Glutamatergic neuron (in vitro differentiated cells): ENCODE data around the gene MBP. TPM values are rescaled to one million over a fixed set of nuclear protein-coding genes. Genes with fewer than 3 reads are reported as not detected.
A peak's percentile ranks its signal among the peaks of the same experiment; 100 is the strongest.

Source experiments
- DNase-seq: peaks from one replicate; pipeline ENCODE4 v3.0.0; 2022
- H3K27ac Mint-ChIP-seq: one replicate; pipeline ENCODE4 v1.8.0; 2020; ENCODE audit warnings: mild to moderate bottlenecking, mixed read lengths, inconsistent platforms; ENCODE audit not compliant: unreplicated experiment
- H3K27me3 Mint-ChIP-seq: one replicate; pipeline ENCODE4 v1.8.0; 2020; ENCODE audit warnings: mild to moderate bottlenecking, moderate library complexity, mixed read lengths, inconsistent platforms; ENCODE audit not compliant: unreplicated experiment
- H3K36me3 Mint-ChIP-seq: one replicate; pipeline ENCODE4 v1.8.0; 2020; ENCODE audit warnings: mild to moderate bottlenecking, mixed read lengths, inconsistent platforms; ENCODE audit not compliant: unreplicated experiment
- H3K4me1 Mint-ChIP-seq: one replicate; pipeline ENCODE4 v1.8.0; 2020; ENCODE audit warnings: mild to moderate bottlenecking, low read depth, mixed read lengths, inconsistent platforms; ENCODE audit not compliant: unreplicated experiment
- H3K4me3 Mint-ChIP-seq: one replicate; pipeline ENCODE4 v1.8.0; 2020; ENCODE audit warnings: mild to moderate bottlenecking, mixed read lengths, inconsistent platforms; ENCODE audit not compliant: unreplicated experiment
- H3K9me3 Mint-ChIP-seq: one replicate; pipeline ENCODE4 v1.8.0; 2020; ENCODE audit warnings: mild to moderate bottlenecking, moderate library complexity, mixed read lengths, inconsistent platforms; ENCODE audit not compliant: unreplicated experiment
- CTCF ChIP-seq: fragments of 200-600 bp; sonication (generic); IDR thresholded peaks from one replicate; pipeline ENCODE4 v1.5.0; 2021; ENCODE audit not compliant: partially characterized antibody, unreplicated experiment
- total RNA-seq: library from RNA; stranded (reverse); fragmentation: NEBNext Ultra II Directional; extraction: Animal tissue kit (Norgen Biotek cat#: 25700); gene quantifications from one replicate; pipeline ENCODE4 v1.2.1, GENCODE V29; 2021; ENCODE audit not compliant: unreplicated experiment

MBP gene
- total RNA-seq, 1 donor from 2014 or later = 82.6 TPM

DNA sequence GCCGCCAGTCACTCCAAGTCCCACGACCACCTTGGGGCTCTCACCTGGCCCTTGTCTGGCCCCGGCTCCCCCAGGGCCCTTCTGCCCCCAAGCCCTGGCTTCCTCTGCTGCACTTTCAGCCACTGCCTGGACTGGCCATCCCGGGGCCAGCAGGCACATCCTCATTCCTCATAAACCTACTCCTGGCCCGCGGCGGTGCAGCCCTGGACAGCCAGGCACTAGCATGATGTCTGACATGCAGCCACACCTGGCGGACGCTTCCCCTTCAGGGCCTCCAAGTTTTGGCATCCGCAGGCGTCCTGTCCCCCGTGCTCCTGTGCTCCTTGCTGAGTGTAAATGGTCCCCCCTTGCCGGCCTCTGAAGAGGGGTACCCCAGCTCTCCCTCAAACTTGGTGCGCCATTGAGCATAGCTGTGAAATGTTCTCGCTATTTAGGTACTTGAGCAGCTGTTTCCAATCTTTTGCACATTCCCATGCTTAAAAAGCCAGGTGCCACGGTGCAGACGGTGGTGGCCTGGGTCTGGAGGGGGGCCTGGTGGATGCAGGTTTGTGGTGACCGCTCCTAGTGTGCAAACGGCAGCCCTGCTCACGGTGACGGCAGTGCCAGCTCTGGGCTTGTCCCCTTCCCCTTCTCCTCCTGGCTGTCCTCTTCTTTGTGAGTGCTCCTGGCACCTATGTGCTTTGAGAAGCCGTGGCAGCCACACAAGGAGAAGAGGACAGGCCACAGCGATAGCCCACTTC is 123.8 kb downstream of the MBP start:
- no peak for TF ChIP-seq CTCF
- H3K9me3 Mint-ChIP-seq = peaks cover 23% of the 10 kb centered on the region
- peaks cover 23% of the 10 kb centered on the region for H3K27me3 Mint-ChIP-seq
- H3K4me1 Mint-ChIP-seq = peaks cover 53% of the 10 kb centered on the region
- DNase-seq = no peak
- H3K36me3 Mint-ChIP-seq = no peaks in the 10 kb centered on the region
- peak overlapping the region; percentile 17 for H3K27ac Mint-ChIP-seq
- no peak overlapping the region for H3K4me3 Mint-ChIP-seq

DNA sequence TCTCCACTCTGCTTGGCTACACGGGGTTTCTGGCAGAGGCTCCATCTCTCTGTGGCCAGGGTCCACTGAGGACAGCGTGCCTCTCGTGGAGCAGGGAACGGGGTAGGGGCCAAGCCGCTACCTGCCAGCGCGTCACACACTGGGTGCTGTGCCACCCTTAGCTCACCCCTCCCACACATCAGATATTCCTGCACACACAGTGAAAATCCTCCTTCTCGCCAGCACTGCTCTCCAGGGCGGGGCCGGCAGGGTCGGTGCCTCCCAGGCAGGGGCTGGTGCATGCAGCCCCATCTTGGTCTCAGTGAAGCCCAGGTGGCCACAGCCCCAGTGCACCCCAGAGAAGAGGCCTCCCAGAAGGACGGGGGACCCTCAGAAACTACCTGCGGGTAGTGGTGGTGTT is 124.6 kb downstream of the MBP start:
- peaks cover 21% of the 10 kb centered on the region for H3K9me3 Mint-ChIP-seq
- H3K27ac Mint-ChIP-seq = no peak overlapping the region
- H3K36me3 Mint-ChIP-seq = no peaks in the 10 kb centered on the region
- no peak overlapping the region for H3K4me3 Mint-ChIP-seq
- peaks cover 22% of the 10 kb centered on the region for H3K27me3 Mint-ChIP-seq
- TF ChIP-seq CTCF = no peak
- no peak for DNase-seq
- H3K4me1 Mint-ChIP-seq = peaks cover 54% of the 10 kb centered on the region

- DNase-seq = no peak
- Mint-ChIP-seq H3K9me3 (peaks cover 18% of the 10 kb centered on the region), H3K27me3 (peaks cover 18% of the 10 kb centered on the region), H3K36me3 (no peaks in the 10 kb centered on the region), H3K27ac (peak overlapping the region; percentile 22), H3K4me3 (no peak overlapping the region), H3K4me1 (peaks cover 55% of the 10 kb centered on the region)
- TF ChIP-seq CTCF = no peak
Observed at GRCh38 chr18:77007251-77007650, 125.3 kb downstream of the MBP start.

GRCh38 chr18:77006305-77007175 is 126.0 kb downstream of the MBP start:
- Mint-ChIP-seq H3K9me3 (peaks cover 15% of the 10 kb centered on the region), H3K36me3 (no peaks in the 10 kb centered on the region), H3K27ac (peak overlapping the region; percentile 22), H3K27me3 (peaks cover 13% of the 10 kb centered on the region), H3K4me1 (peaks cover 52% of the 10 kb centered on the region), H3K4me3 (no peak overlapping the region)
- no peak for DNase-seq
- no peak for TF ChIP-seq CTCF
